KMS-11 (cell line): Measurements from ENCODE around the gene NTNG2.
"Not testable (repeated sequence)": the region's sequence is repeated elsewhere in the genome, so short reads cannot be mapped to it uniquely, and the experiment has no call there.

Experiments used
- H2AFZ ChIP-seq: fragments of 200-600 bp; sonication (generic); 2 replicates; pipeline ENCODE4 v1.6.1; 2016; ENCODE audit warnings: antibody characterized with exemption, mixed run types, low read depth
- H3K27ac ChIP-seq: fragments of 200-600 bp; sonication (generic); 2 replicates; pipeline ENCODE4 v1.6.1; 2016; ENCODE audit warnings: mild to moderate bottlenecking, mixed run types
- H3K27me3 ChIP-seq: fragments of 200-600 bp; sonication (generic); 2 replicates; pipeline ENCODE4 v1.6.1; 2017; ENCODE audit warnings: mild to moderate bottlenecking, low read depth, mixed run types, moderate library complexity; ENCODE audit not compliant: insufficient read depth
- H3K36me3 ChIP-seq: fragments of 200-600 bp; sonication (generic); 2 replicates; pipeline ENCODE4 v1.6.1; 2017; ENCODE audit warnings: mild to moderate bottlenecking, mixed run types; ENCODE audit not compliant: insufficient read depth
- H3K4me1 ChIP-seq: fragments of 200-600 bp; sonication (generic); 2 replicates; pipeline ENCODE4 v1.6.1; 2016; ENCODE audit warnings: mild to moderate bottlenecking, low read depth, mixed run types; ENCODE audit not compliant: poor library complexity, severe bottlenecking
- H3K4me2 ChIP-seq: fragments of 200-600 bp; sonication (generic); 2 replicates; pipeline ENCODE4 v1.7.0; 2016; ENCODE audit warnings: mild to moderate bottlenecking, mixed run types
- H3K4me3 ChIP-seq: fragments of 200-600 bp; sonication (generic); IDR thresholded peaks from 2 replicates; pipeline ENCODE4 v1.6.1; 2017; ENCODE audit warnings: low read depth, low read length, mixed read lengths; ENCODE audit not compliant: insufficient read depth
- H3K79me2 ChIP-seq: fragments of 200-600 bp; sonication (generic); 2 replicates; pipeline ENCODE4 v1.6.1; 2016; ENCODE audit warnings: low read depth, mixed run types; ENCODE audit not compliant: insufficient read depth
- H3K9ac ChIP-seq: fragments of 200-600 bp; sonication (generic); 2 replicates; pipeline ENCODE4 v1.6.1; 2016; ENCODE audit warnings: mild to moderate bottlenecking, mixed run types
- H4K20me1 ChIP-seq: fragments of 200-600 bp; sonication (generic); 2 replicates; pipeline ENCODE4 v1.6.1; 2016; ENCODE audit warnings: mild to moderate bottlenecking, mixed run types; ENCODE audit not compliant: insufficient read depth
- CTCF ChIP-seq: fragments of 200-600 bp; sonication (generic); conservative IDR thresholded peaks from 2 replicates; pipeline ENCODE4 v1.6.1; 2017; ENCODE audit warnings: low read depth, mild to moderate bottlenecking, antibody characterized with exemption, low read length, moderate library complexity, mixed read lengths

NTNG2 gene

GRCh38 chr9:132126680-132127236 lies 35.1 kb upstream of the NTNG2 start:
- Histone ChIP-seq H4K20me1 (no peaks in the 10 kb centered on the region), H3K4me3 (no peak overlapping the region), H3K4me1 (no peaks in the 10 kb centered on the region), H3K9ac (no peak overlapping the region), H3K79me2 (no peaks in the 10 kb centered on the region), H2AFZ (no peak overlapping the region), H3K36me3 (no peaks in the 10 kb centered on the region), H3K4me2 (no peak overlapping the region), H3K27me3 (peaks cover 100% of the 10 kb centered on the region), H3K27ac (no peak overlapping the region)
- no peak for TF ChIP-seq CTCF

- no peak for TF ChIP-seq CTCF
- Histone ChIP-seq H2AFZ (no peak overlapping the region), H3K27me3 (peaks cover 100% of the 10 kb centered on the region)
Observed at GRCh38 chr9:132127888-132128534, 33.8 kb upstream of the NTNG2 start.

GRCh38 chr9:132129535-132129934 lies 32.3 kb upstream of the NTNG2 start:
- no peak overlapping the region for H3K27ac ChIP-seq
- H3K27me3 ChIP-seq: peaks cover 100% of the 10 kb centered on the region
- TF ChIP-seq CTCF: no peak

More at GRCh38 chr9:132127888-132128534, 33.8 kb upstream of the NTNG2 start:
- H3K79me2 ChIP-seq: no peaks in the 10 kb centered on the region
- H3K4me3 ChIP-seq: no peak overlapping the region
- no peak overlapping the region for H3K27ac ChIP-seq
- no peak overlapping the region for H3K4me2 ChIP-seq
- H3K9ac ChIP-seq: no peak overlapping the region
- H3K4me1 ChIP-seq: no peaks in the 10 kb centered on the region
- no peaks in the 10 kb centered on the region for H3K36me3 ChIP-seq
- no peaks in the 10 kb centered on the region for H4K20me1 ChIP-seq

GRCh38 chr9:132134085-132134484 lies 27.8 kb upstream of the NTNG2 start:
- H3K4me1 ChIP-seq, H3K9ac ChIP-seq, H3K4me2 ChIP-seq, H4K20me1 ChIP-seq, H3K27ac ChIP-seq, H2AFZ ChIP-seq, H3K79me2 ChIP-seq, H3K4me3 ChIP-seq, H3K36me3 ChIP-seq: not testable (repeated sequence)
- H3K27me3 ChIP-seq: peaks cover 96% of the 10 kb centered on the region

More at GRCh38 chr9:132129535-132129934, 32.3 kb upstream of the NTNG2 start:
- Histone ChIP-seq H3K4me1 (no peaks in the 10 kb centered on the region), H3K4me2 (no peak overlapping the region), H4K20me1 (no peaks in the 10 kb centered on the region), H3K79me2 (no peaks in the 10 kb centered on the region), H2AFZ (no peak overlapping the region), H3K4me3 (no peak overlapping the region), H3K36me3 (no peaks in the 10 kb centered on the region), H3K9ac (no peak overlapping the region)

- Histone ChIP-seq H3K36me3 (no peaks in the 10 kb centered on the region), H3K9ac (no peak overlapping the region), H2AFZ (no peak overlapping the region), H4K20me1 (no peaks in the 10 kb centered on the region), H3K4me3 (no peak overlapping the region), H3K4me1 (no peaks in the 10 kb centered on the region), H3K27me3 (peaks cover 90% of the 10 kb centered on the region), H3K79me2 (no peaks in the 10 kb centered on the region), H3K4me2 (no peak overlapping the region), H3K27ac (no peak overlapping the region)
- TF ChIP-seq CTCF: no peak
Observed at GRCh38 chr9:132135456-132135855, 26.4 kb upstream of the NTNG2 start.
